Measurements from ENCODE around the gene ADAM10. TPM values are rescaled to one million over a fixed set of nuclear protein-coding genes. Genes with fewer than 3 reads are reported as not detected.

Gene ADAM10
- total RNA-seq, 1 experiment from 2014 or later = 117 TPM

DNA sequence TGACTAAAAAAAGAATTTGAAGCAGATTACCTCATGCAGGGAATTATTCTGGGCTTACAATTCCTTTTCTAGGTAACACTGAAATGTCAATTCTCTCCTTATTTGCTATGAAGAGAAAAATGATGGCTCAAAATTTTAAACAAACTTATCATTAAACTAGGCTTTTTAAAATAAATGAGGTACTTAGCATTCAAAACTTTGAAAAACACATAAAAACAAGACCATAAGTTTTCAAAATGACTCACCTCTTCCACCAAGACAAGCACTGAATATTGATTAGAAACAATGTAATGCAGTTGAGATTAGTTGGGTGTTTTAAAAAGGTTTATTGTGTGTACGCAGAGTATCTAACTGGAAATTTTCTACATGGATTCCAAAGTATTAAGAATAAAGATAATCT is 154.6 kb downstream of the ADAM10 start:
- DNase-seq (ENCODE audit: low spot score) = no peak
- in situ Hi-C loops (cut with HindIII; ENCODE audit: low sequenced_read_pairs) = no loop called here

DNA sequence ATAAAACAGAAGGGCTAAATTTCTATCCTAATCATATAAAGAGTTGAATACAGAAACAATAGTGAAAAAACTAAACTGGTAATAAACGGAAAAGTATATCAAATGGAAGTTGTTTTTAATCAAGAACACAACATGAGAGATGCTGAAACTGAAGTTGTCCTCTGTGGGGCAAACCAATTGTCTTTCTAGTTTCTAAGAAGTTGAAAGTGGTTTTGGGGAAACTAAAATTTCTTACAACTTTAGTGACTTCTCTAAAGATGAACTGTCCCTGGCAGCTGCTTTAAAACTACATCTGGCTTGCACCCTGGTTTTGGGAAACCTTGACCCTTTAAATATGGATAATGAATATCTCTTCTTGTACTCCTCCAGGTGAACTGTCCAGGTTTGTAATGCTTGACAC is 155.6 kb downstream of the ADAM10 start:
- in situ Hi-C loops (cut with HindIII; ENCODE audit: low sequenced_read_pairs) = no loop called here

GRCh38 chr15:58590926-58591325 is 158.6 kb downstream of the ADAM10 start:
- in situ Hi-C loops (cut with HindIII; ENCODE audit: low sequenced_read_pairs) = no loop called here
- DNase-seq (ENCODE audit: low spot score) = no peak

More for the DNA sequence above, 155.6 kb downstream of the ADAM10 start:
- DNase-seq (ENCODE audit: low spot score) = no peak

GRCh38 chr15:58590236-58590635 is 159.3 kb downstream of the ADAM10 start:
- in situ Hi-C loops (cut with HindIII; ENCODE audit: low sequenced_read_pairs) = no loop called here
- no peak for DNase-seq (ENCODE audit: low spot score)

DNA sequence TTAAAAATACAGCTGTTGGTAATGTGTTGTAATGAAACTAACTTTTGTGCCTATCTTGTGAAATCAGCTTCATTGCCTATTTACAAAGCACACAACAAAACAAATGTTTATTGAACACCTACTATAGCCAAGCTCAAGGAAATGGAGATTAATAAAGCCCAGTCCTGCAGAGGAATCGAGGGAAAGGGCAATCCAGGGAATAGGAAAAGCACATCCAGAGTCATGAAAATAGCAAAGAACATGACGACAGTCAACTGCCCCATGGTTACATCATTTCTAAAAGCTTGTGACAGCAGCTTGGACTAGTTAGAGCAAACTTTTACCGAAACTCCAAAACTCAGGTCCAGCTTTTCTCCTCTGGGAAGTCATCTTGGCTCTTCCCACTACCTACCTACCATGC is 160.5 kb downstream of the ADAM10 start:
- in situ Hi-C loops (cut with HindIII; ENCODE audit: low sequenced_read_pairs) = no loop called here

GRCh38 chr15:58588096-58588495 is 161.4 kb downstream of the ADAM10 start:
- in situ Hi-C loops (cut with HindIII; ENCODE audit: low sequenced_read_pairs) = no loop called here
- DNase-seq (ENCODE audit: low spot score) = no peak

More for the DNA sequence above, 160.5 kb downstream of the ADAM10 start:
- no peak for DNase-seq (ENCODE audit: low spot score)

DNA sequence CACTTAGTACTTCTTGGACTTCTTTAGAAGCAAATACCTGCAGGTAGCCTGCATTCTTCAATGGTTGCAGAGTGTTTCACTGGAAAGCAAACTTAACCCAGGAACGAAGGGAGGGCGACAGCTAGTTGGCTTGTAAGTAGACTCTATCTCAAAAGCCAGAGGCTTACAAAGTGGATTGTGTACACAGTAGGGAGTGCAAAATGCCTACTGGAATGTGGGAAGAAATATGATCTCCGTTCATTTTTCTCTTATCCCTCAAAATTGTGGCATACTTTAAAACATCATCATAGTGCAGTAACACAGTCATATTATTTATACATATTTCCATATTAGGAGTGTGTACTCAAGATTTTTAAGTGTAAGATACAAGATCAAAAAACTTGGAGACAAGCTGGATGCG is 162.0 kb downstream of the ADAM10 start:
- DNase-seq (ENCODE audit: low spot score) = no peak
- in situ Hi-C loops (cut with HindIII; ENCODE audit: low sequenced_read_pairs) = no loop called here

DNA sequence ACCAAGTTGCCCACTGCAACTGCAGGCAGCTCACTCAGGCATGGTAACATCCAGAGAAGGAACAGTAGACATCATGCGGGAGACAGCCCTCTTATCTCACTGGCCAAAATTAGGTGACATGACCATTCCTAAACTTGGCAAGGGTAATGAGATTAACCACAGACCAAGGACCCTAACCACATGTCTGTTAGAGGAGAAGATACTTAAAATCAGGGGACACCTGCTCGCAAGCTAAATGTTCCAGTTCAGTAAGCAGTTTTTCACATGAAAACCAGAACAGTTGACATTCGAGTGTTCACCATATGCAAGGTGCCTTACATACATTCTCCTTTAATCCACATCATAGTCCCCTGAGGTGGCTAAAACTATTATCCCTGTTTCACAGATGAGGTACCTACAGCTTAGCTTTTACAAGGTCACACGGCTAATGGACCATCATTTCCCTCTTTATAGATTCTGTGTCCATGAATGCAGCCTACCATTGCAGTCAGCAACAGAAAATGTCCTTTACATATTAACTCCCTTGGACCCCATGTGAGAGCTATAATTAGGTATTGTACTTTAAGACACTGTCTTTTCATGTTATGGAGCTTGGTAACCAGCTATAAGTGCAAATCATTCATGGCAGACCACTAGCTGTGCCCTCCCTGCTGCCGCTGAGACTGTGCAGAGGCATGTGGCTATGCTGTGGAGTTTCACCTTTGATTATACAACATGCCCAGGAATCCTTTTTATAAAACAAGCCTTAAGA is 163.6 kb downstream of the ADAM10 start:
- DNase-seq (ENCODE audit: low spot score) = no peak

GRCh38 chr15:58584789-58585461 is 164.6 kb downstream of the ADAM10 start:
- no peak for DNase-seq (ENCODE audit: low spot score)
- in situ Hi-C loops (cut with HindIII; ENCODE audit: low sequenced_read_pairs) = no loop called here

More for the DNA sequence above, 163.6 kb downstream of the ADAM10 start:
- in situ Hi-C loops (cut with HindIII; ENCODE audit: low sequenced_read_pairs) = no loop called here

GRCh38 chr15:58583171-58583908 is 166.2 kb downstream of the ADAM10 start:
- in situ Hi-C loops (cut with HindIII; ENCODE audit: low sequenced_read_pairs) = no loop called here
- DNase-seq (ENCODE audit: low spot score) = no peak

DNA sequence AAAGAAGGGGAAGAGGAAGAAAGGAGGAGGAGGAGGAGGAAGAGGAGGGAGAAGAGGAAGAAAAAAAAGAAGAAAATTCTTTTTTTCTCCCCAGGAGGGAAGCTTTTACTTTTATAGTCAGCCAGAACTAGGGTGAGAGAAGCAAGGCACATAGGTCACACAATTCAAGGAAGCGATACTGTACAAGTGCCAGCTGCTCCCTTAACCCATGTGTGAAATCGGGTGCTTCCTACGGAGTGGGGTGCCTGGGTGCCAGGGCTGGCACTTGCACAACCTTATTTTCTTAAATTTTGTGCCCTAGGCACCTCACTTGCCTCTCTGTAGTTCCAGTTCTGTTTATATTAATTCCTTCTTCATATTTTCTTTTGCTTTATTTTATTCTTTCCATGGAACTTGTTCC is 167.3 kb downstream of the ADAM10 start:
- DNase-seq (ENCODE audit: low spot score) = no peak
- in situ Hi-C loops (cut with HindIII; ENCODE audit: low sequenced_read_pairs) = no loop called here

DNA sequence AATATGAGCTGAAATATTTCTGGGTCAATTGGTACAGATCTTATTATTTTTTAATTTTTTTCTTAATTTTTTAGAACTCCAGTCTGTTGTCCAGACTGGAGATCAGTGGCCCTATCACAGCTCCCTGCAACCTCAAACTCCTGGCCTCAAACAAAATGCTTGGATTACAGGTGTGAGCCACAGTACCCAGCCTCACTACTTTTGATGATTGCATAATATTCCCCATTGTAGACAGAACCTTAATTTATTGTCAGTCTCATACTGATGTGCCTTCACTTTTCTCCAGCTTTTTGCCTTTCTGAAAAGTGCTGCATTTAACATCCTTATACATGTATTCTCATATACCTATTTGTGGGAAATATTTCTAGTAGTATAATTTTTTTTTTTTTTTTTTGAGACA is 172.8 kb downstream of the ADAM10 start:
- no peak for DNase-seq (ENCODE audit: low spot score)
- in situ Hi-C loops (cut with HindIII; ENCODE audit: low sequenced_read_pairs) = no loop called here

GRCh38 chr15:58575045-58575786 is 174.3 kb downstream of the ADAM10 start:
- in situ Hi-C loops (cut with HindIII; ENCODE audit: low sequenced_read_pairs) = no loop called here
- DNase-seq (ENCODE audit: low spot score) = no peak

- in situ Hi-C loops (cut with HindIII; ENCODE audit: low sequenced_read_pairs) = no loop called here
- no peak for DNase-seq (ENCODE audit: low spot score)
Measured at GRCh38 chr15:58574631-58575030, 174.9 kb downstream of the ADAM10 start.

- in situ Hi-C loops (cut with HindIII; ENCODE audit: low sequenced_read_pairs) = no loop called here
- DNase-seq (ENCODE audit: low spot score) = no peak
Measured at GRCh38 chr15:58573270-58573669, 176.2 kb downstream of the ADAM10 start.

GRCh38 chr15:58572521-58572920 is 177.0 kb downstream of the ADAM10 start:
- no peak for DNase-seq (ENCODE audit: low spot score)
- in situ Hi-C loops (cut with HindIII; ENCODE audit: low sequenced_read_pairs) = no loop called here

- in situ Hi-C loops (cut with HindIII; ENCODE audit: low sequenced_read_pairs) = no loop called here
- no peak for DNase-seq (ENCODE audit: low spot score)
Measured at GRCh38 chr15:58571491-58571890, 178.0 kb downstream of the ADAM10 start.

GRCh38 chr15:58569455-58569854 is 180.1 kb downstream of the ADAM10 start:
- no peak for DNase-seq (ENCODE audit: low spot score)
- in situ Hi-C loops (cut with HindIII; ENCODE audit: low sequenced_read_pairs) = no loop called here

DNA sequence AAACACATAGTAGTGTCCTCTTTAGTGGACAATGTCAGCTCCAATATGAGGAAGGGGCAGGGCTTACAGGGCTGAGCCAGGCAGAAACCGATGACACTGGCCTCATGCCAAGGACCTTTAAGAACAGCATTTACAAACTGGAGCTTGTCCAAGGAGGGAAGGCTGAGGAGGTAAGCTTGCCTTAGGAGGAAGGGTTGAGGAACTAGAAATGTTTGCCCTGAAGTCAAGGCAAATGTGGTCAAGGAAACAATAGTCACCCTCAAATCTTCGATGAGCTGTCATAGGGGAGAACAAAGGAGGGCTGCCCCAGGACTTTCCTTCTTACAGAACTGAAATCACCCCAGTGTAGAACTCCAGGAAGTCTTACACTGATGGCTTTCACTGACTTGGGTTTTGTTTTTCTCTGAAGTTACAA is 181.3 kb downstream of the ADAM10 start:
- no peak for DNase-seq (ENCODE audit: low spot score)
- in situ Hi-C loops (cut with HindIII; ENCODE audit: low sequenced_read_pairs) = no loop called here
